GM19328 (cell line): Measurements from ENCODE around the gene STAT1.
"Not testable (repeated sequence)": the region's sequence is repeated elsewhere in the genome, so short reads cannot be mapped to it uniquely, and the experiment has no call there.

ENCODE experiments used
- ATAC-seq: cut with Tn5 transposase; IDR thresholded peaks from one replicate; pipeline ENCODE4 v1.9.1; 2021; ENCODE audit warnings: mild to moderate bottlenecking, moderate library complexity; ENCODE audit not compliant: unreplicated experiment

STAT1 gene

GRCh38 chr2:191009541-191010374, 4.2 kb downstream of the STAT1 start:
- no peak for ATAC-seq

- no peak for ATAC-seq
Measured at GRCh38 chr2:191008286-191008685, 5.7 kb downstream of the STAT1 start.

DNA sequence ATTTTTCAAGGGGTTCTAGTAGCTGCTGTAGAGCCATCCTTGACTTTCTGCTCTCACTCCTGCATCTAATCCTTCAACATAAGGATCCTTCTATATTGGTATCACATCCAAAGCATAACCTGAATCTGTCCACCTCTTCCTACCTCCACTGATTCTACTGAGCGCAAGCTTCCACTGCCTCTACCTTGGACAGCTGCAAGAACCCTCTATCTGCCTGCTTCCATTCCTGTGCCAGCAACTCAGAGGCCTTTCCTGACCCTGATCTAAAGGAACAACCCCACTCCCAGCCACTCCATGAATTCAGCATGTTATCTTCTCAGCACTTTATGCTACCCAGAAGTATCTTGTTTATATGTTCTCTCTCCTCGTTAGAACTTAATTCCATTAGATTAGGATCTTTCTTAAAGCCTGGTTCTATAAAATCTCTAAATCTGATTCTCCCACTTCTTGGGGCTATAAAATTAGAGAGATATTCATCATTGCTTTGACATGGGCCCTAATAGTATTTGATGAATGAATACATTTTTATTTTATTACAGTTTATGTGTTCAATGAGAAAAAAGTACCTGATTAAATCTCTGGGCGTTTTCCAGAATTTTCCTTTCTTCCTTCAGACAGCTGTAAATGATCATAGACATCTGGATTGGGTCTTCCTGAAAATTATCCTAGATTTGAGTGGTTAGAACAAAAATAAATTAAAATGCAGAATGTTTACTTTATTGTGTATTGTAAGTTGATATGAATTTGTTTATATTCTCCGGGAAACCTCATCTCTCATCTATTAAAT, 6.8 kb downstream of the STAT1 start:
- ATAC-seq, result no peak

GRCh38 chr2:191006297-191006696, 7.7 kb downstream of the STAT1 start:
- ATAC-seq, result no peak

DNA sequence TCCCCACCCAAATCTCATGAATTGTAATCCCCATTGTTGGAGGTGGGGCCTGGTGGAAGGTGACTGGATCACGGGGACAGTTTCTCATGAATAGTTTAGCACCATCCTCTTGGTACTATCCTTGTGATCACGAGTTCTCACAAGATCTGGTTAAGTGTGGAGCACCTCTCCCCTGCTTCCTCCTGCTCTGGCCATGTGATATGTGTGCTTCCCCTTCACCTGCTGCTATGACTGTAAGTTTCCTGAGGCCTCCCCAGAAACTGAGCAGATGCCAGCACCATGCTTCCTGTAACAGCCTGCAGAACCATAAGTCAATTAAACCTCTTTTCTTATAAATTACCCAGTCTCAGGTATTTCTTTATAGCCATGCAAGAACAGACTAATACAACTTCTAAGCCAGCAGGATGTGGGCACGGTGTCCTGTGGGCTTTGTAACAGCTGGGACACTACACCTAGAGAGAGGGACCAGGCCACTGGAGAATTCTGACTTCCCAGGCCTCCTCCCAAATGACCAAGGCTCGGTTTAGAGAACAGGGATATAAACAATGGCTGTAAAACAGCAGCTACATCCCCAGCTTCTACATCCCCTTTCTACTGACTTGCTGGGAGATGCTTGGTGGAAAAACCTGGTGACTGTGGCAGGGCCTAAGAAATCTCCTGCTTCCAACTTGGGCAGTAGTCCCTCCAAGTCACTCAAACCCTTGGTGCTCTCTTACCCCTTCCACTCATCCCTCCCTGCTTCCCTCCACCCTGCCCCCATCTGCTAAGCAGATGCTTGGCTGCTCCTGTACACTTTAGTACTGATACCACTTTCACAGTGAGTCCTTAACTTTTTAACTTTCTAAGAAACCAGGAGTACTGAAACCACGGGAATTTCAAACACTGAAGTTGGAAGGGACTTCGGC, 10.3 kb downstream of the STAT1 start:
- ATAC-seq, result no peak

GRCh38 chr2:191001624-191002023, 12.3 kb downstream of the STAT1 start:
- no peak for ATAC-seq

GRCh38 chr2:191001032-191001431, 12.9 kb downstream of the STAT1 start:
- no peak for ATAC-seq

DNA sequence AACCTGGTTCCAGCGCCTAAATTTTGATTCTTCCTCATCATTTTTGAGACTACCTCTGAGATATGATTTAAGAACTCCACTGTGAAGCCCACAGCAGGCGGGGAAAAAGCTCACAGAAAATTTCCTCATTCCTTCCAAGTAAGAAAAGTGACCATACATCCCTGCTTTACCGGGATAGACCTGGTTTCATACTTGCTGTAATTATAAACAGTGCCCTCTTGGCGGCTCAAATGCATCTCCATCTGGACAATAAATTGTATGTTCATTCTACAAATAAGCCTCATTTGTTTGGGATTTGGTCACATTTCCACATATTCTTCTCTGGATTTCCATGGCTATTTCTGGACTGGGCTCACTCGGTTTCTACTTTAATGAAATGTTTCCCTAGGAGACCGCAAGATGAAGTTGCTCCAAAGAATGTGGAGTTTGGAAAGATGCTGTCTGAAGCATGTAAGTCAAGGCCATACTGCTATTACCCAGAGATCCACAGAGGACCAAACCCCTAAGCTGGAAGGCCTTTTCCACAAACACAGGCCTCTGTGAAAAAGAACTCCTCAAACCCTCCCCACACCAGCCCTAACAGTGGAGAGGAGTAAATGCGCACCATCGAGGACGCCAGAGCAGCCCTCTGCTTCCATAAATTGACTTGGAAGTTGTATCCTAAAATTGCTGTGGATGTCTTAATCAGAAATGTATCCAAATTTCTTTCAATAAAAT, 13.9 kb downstream of the STAT1 start:
- no peak for ATAC-seq

DNA sequence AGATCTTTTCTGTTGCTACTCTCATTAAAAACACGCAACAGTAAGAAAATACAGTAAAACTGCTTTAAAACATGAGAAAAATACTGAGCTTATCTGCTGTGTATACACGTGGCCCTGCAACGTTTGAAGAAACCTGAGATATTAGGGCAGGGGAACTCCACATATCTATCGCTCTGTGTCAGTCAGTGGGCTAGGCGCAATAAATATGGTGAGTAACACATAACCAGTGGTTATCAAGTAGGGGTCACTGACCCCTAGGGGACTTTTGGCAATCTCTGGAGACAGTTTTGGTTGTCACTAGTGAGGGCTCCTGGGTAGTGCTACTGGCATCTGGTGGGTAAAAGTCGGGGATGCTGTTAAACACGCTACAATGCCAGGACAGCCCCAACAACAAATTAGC, 14.9 kb downstream of the STAT1 start:
- ATAC-seq, result no peak

- no peak for ATAC-seq
Measured at GRCh38 chr2:190997526-190998113, 16.4 kb downstream of the STAT1 start.

DNA sequence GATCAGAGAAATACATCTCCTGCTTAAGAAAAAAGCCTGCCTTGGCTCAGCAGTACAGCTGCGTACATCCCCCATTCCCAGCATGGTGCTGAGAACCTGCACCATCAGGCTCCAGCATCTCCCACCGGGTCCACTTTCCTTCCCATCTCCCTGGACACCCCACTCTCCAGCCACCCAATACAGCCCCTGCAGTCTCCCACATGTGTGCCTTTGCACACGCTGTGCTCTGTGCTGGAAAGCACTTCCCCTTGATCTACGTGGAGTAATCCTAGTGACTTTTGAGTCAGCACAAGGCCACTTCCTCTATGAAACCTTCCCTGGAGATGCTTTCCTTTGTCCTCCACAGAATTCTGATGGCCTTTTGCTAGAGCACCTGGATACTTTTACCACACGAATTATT, 17.0 kb downstream of the STAT1 start:
- ATAC-seq, result no peak

- ATAC-seq, result no peak
Measured at GRCh38 chr2:190996338-190996946, 17.5 kb downstream of the STAT1 start.

DNA sequence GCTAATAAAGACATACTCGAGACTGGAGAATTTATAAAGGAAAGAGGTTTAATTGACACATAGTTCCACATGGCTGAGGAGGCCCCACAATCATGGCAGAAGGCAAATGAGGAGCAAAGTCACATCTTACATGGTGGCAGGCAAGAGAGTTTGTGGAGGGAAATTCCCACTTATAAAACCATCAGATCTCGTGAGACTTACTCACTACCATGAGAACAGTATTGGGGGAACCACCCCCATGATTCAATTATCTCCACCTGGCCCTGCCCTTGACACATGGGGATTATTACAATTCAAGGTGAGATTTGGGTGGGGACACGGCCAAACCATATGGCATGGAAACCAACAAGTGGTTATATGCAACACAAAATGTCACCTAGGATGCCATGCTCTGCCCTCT, 18.7 kb downstream of the STAT1 start:
- ATAC-seq, result not testable (repeated sequence)

DNA sequence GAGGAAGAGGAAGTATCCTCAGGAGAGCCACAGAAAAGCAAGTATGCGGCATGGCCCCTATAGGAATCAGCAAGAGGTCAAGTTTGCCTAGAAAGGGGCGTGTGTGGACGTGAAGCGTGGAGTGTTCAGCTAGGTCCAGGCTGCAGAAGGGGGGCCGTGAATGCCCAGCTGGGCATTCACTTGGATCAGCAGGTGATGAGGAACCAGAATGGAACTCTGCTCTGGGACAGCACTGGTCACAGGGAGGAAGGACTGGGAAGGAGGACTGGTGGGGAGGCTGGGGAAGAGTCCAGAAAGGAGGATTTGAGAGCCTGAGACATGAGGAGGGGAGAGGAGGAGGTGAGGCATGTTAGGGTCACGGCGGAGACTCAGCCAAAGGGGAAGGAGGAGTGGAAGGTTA, 19.8 kb downstream of the STAT1 start:
- ATAC-seq, result no peak

DNA sequence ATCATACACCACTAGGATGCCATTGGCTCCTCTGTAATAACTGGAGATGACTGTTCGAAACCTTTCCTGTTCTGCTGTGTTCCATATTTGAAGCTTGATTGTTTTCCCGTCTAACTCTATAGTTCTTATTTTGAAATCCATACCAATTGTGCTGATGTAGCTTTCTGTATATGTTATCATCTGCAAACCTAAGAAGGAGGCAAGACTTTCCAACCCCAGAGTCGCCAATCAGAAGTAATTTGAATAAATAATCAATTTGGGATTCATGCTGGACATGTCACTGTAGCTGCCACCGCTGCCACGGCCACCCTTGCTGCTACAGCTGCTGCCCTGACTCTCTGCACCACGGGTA, 20.7 kb downstream of the STAT1 start:
- ATAC-seq, result no peak

- no peak for ATAC-seq
Measured at GRCh38 chr2:190990132-190990531, 23.8 kb downstream of the STAT1 start.

DNA sequence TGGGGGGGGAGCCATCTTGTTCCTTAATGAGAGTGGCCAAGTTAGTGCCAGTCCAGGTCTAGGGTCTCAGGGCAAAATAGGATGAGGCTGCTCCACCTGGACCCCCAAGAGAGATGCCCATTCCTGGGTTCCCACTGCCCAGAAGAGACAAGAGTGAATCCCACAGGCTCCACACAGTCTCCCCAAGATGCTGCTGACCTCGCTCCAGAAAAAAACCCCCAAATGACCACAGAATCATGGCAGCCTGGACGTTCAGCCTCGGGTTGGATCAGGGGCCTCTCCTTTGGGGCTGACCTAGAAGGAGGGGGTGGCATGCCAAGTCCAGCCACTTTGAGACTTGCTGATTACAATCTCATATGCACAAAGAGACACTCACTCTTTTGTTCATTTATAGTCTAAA, 25.1 kb downstream of the STAT1 start:
- no peak for ATAC-seq

DNA sequence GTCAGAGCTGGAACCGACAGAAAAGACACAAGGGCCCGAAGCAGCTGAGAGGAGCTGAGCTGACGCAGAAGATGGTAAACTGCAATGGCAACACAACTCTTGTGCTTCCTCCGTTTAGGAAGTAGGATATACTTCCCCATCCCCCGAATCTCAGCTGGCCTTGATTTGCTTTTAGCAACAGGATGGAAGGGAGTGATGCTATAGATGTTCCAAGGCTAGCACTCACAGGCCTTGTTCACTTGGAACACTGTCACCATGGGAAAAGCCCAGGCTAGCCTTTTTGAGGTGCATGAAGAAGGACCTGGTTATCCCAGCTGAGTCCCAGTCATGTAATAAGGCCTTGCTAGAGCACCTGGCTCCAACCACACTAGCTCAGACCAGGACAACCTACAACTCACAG, 26.0 kb downstream of the STAT1 start:
- ATAC-seq, result no peak

DNA sequence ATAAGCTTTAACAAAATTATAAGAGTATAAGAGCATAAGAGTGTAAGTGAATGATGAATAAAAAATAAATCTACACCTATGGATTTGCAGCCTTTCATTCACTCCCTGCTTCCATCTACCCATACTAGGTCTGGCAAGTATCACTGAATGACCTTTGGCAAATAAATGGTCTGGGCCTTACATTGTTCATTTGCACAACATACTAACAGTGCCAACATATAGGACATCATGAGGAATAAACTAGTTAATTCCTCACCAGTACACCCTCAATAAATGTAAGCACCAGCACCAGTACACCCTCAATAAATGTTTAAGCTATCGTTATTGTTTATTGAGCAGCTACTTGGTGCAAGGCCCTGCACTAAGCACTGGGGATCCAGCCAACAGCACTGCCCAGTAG, 26.9 kb downstream of the STAT1 start:
- no peak for ATAC-seq
